ENCODE data around the gene SIRT2.

DNA sequence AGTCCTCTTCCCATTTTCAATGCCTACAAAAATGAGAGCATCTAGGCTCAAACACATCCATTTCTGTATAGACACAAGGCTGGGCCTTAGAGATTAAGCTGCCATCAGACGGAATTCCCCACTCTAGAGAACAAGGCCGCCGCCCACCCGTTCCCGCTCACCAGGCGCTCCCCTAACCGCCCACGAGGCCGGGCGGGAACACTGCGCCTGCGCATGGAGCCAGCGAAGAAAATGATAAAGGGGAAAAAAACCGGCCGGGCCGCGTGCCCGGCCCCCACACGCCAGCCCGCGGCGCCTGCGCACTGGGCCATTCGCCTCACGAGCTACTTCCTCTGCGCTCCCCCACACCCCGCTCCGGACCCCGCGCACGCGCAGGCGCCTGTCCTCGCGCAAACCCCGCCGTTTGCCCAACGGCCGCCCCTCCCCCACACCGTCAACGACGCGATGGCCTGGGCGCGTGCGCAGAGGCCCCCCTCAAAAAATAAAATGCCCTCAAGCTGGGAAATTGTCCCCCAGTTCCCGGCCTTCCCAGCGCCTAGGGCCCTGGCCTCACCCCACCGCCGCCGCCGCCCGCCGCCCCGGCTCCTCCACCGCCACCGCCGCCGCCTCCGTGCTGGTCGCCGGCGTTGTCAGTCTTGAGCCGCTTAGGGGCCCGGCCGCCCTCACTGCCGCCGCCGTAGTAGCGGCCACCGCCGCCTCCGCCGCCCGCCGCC, 50.1 kb downstream of the SIRT2 start:
- no peak for TF ChIP-seq POLR2A (IDR thresholded peaks at IDR 0.05)
- TF ChIP-seq, protein P1, sequence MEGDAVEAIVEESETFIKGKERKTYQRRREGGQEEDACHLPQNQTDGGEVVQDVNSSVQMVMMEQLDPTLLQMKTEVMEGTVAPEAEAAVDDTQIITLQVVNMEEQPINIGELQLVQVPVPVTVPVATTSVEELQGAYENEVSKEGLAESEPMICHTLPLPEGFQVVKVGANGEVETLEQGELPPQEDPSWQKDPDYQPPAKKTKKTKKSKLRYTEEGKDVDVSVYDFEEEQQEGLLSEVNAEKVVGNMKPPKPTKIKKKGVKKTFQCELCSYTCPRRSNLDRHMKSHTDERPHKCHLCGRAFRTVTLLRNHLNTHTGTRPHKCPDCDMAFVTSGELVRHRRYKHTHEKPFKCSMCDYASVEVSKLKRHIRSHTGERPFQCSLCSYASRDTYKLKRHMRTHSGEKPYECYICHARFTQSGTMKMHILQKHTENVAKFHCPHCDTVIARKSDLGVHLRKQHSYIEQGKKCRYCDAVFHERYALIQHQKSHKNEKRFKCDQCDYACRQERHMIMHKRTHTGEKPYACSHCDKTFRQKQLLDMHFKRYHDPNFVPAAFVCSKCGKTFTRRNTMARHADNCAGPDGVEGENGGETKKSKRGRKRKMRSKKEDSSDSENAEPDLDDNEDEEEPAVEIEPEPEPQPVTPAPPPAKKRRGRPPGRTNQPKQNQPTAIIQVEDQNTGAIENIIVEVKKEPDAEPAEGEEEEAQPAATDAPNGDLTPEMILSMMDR (IDR thresholded peaks at IDR 0.05): no peak
